HCT116 (cell line): Measurements from ENCODE around the gene ACSS1. TPM values are rescaled to one million over a fixed set of nuclear protein-coding genes. Genes with fewer than 3 reads are reported as not detected.

Experiments
- ATAC-seq: fragments of 200-7000 bp; cut with Tn5 transposase; 2 replicates; pipeline ENCODE4 v1.9.1; 2020; ENCODE audit warnings: mild to moderate bottlenecking, moderate library complexity
- BruUV-seq: library from RNA; stranded (reverse); fragments of 400-500 nt; replicated peaks from 2 replicates; lab custom pipeline; 2021; lab: Mats Ljungman, UMichigan
- CTCF ChIA-PET: fragments of 300-600 bp; sonication (Branson Sonifier 250); formaldehyde crosslinking; loops from one replicate; lab custom pipeline; 2021; ENCODE audit warnings: antibody characterized with exemption; lab: Charles Lee
- POLR2A ChIA-PET: fragments of 300-600, 350-600 bp; sonication (Branson Sonifier 250); formaldehyde crosslinking; loops from one replicate; lab custom pipeline; 2021; ENCODE audit warnings: antibody characterized with exemption; lab: Charles Lee
- RAD21 ChIA-PET, 2 experiments: fragments of 300-600 bp; sonication (Branson Sonifier 250); formaldehyde crosslinking; loops; one replicate each; lab custom pipeline; 2023; ENCODE audit warnings: low total read pairs in 2 of 2; ENCODE audit not compliant: uncharacterized antibody in 2 of 2, unreplicated experiment in 2 of 2, low non-redundant PET in 1 of 2; lab: Charles Lee
- DNase-seq: peaks from one replicate; pipeline ENCODE4 v3.0.0-alpha.2; 2010; ENCODE audit warnings: low read depth, low spot score
- H2AFZ ChIP-seq: fragments of 200-600 bp; shearing (Covaris generic), sonication (generic); 2 replicates; pipeline ENCODE4 v1.6.1; 2017; ENCODE audit warnings: low read depth, mixed run types, mixed read lengths, antibody characterized with exemption, low read length; ENCODE audit not compliant: poor library complexity, severe bottlenecking
- H3K27ac ChIP-seq: 2 replicates; pipeline ENCODE4 v1.5.1; 2012; ENCODE audit warnings: low read depth, low read length
- H3K27me3 ChIP-seq: fragments of 200-600 bp; sonication (generic); 2 replicates; pipeline ENCODE4 v1.6.1; 2016; ENCODE audit warnings: mixed run types, low read length, mixed read lengths; ENCODE audit not compliant: insufficient read depth
- H3K36me3 ChIP-seq, 2 experiments: fragments of 200-500 bp in 1 of 2; fragments of 200-600 bp in 1 of 2; sonication (Bioruptor generic) in 1 of 2; sonication (generic) in 1 of 2; 2 replicates each; pipeline versions ENCODE4 v1.5.1 to v1.6.1; 2014 to 2016; ENCODE audit warnings: low read length in 2 of 2, inconsistent platforms in 1 of 2, mixed read lengths in 1 of 2, mixed run types in 1 of 2; ENCODE audit not compliant: insufficient read depth in 2 of 2, control insufficient read depth in 1 of 2
- H3K4me1 ChIP-seq, 2 experiments: fragments of 200-600 bp in 1 of 2; sonication (generic) in 1 of 2; 2 replicates each; pipeline versions ENCODE4 v1.5.1 to v1.6.1; 2012 to 2017; ENCODE audit warnings: low read length in 2 of 2, inconsistent platforms in 1 of 2, mild to moderate bottlenecking in 1 of 2, mixed read lengths in 1 of 2, mixed run types in 1 of 2, moderate library complexity in 1 of 2; ENCODE audit not compliant: insufficient read depth in 2 of 2, control insufficient read depth in 1 of 2
- H3K4me2 ChIP-seq: fragments of 200-600 bp; sonication (generic); 2 replicates; pipeline ENCODE4 v1.6.1; 2017; ENCODE audit warnings: mixed run types, low read length, mixed read lengths
- H3K4me3 ChIP-seq, 2 experiments: fragments of 200-600 bp in 1 of 2; sonication (generic) in 1 of 2; replicated peaks in 1 of 2; 2 replicates each; pipeline ENCODE4 v1.5.1; 2011 to 2016; ENCODE audit warnings: low read length in 2 of 2, control low read depth in 1 of 2, low read depth in 1 of 2, mild to moderate bottlenecking in 1 of 2, mixed read lengths in 1 of 2, mixed run types in 1 of 2
- H3K79me2 ChIP-seq: fragments of 200-600 bp; sonication (generic); 2 replicates; pipeline ENCODE4 v1.6.1; 2017; ENCODE audit warnings: mild to moderate bottlenecking, mixed run types, low read length, moderate library complexity, mixed read lengths; ENCODE audit not compliant: insufficient read depth
- H3K9ac ChIP-seq: fragments of 200-600 bp; sonication (generic); 2 replicates; pipeline ENCODE4 v1.6.1; 2016; ENCODE audit warnings: low read length, mixed read lengths
- H3K9me2 ChIP-seq: fragments of 200-600 bp; sonication (generic), shearing (Covaris generic); 2 replicates; pipeline ENCODE4 v1.6.1; 2017; ENCODE audit warnings: mixed run types, mild to moderate bottlenecking, moderate library complexity; ENCODE audit not compliant: insufficient read depth
- H3K9me3 ChIP-seq, 2 experiments: fragments of 200-500 bp in 1 of 2; fragments of 200-600 bp in 1 of 2; sonication (Bioruptor generic) in 1 of 2; sonication (generic) in 1 of 2; 2 replicates each; pipeline ENCODE4 v1.6.1; 2014 to 2017; ENCODE audit warnings: low read length in 2 of 2, mixed read lengths in 2 of 2, inconsistent platforms in 1 of 2, low read depth in 1 of 2, mild to moderate bottlenecking in 1 of 2, mixed run types in 1 of 2, moderate library complexity in 1 of 2; ENCODE audit not compliant: control insufficient read depth in 1 of 2, insufficient read depth in 1 of 2
- H4K20me1 ChIP-seq: fragments of 200-600 bp; sonication (generic), shearing (Covaris generic); 2 replicates; pipeline ENCODE4 v1.6.1; 2017; ENCODE audit warnings: mixed run types, mild to moderate bottlenecking, moderate library complexity; ENCODE audit not compliant: insufficient read depth
- POLR2AphosphoS5 ChIP-seq: IDR thresholded peaks from 2 replicates; pipeline ENCODE4 v1.6.1; 2011; ENCODE audit warnings: mild to moderate bottlenecking, low read depth, low read length, moderate library complexity
- RAD21 ChIP-seq: IDR thresholded peaks from 2 replicates; pipeline ENCODE4 v1.6.1; 2012; ENCODE audit warnings: low read depth, mild to moderate bottlenecking
- SP1 ChIP-seq: IDR thresholded peaks from 2 replicates; pipeline ENCODE4 v1.6.1; 2012; ENCODE audit warnings: low read depth
- intact Hi-C: fragments of 100-400 bp; cut with micrococcal nuclease; formaldehyde crosslinking; loops from 2 replicates; pipeline ENCODE4 v1.10.0; 2022
- total RNA-seq: library from RNA; stranded (reverse); gene quantifications from one replicate; pipeline ENCODE4 v1.2.1, GENCODE V29; 2021; ENCODE audit not compliant: unreplicated experiment
- TF ChIP-seq, protein P1 (sequence below), 3 experiments: fragments of 200-600 bp in 1 of 3; sonication (generic) in 1 of 3; IDR thresholded peaks in 2 of 3; conservative IDR thresholded peaks in 1 of 3; 2 replicates each; pipeline ENCODE4 v1.5.1; 2012 to 2017; ENCODE audit warnings: low read depth in 2 of 3, low read length in 2 of 3, antibody characterized with exemption in 1 of 3, borderline replicate concordance in 1 of 3, control low read depth in 1 of 3, mild to moderate bottlenecking in 1 of 3, mixed read lengths in 1 of 3, mixed run types in 1 of 3, moderate library complexity in 1 of 3; ENCODE audit not compliant: insufficient read depth in 1 of 3

Gene ACSS1
- total RNA-seq, 1 experiment from 2014 or later = 0.27 TPM

DNA sequence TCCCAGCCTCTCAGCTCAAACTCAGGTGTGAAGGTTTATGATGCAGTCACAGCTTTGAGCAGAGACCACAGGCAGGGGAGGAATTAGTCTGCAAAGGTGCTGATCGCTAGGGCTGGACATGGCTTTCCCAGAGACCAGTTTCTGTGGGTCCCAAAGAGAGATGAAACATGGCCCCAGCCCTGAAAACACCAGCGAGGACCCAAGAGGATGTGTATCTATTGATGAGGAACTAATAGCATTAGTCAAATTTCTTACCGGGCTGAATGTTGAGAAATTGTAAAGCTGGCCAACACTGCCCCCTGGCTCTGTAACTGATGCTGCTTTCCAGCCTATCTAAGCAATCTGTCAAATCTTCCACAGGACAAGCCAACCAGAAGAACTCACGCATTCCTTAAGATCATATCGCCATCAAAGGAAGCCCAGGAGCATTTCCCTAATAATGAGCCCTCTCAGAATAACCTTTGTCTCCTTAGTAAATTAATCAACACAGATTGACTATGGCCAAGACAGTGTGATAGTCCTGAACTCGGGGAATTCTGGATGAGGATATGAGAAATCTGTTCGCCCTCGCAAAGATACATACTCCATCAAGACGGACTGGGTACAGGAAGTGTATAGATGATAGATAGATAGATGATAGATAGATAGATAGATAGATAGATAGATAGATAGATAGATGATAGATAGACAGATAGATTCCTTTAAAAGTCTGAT lies 7.8 kb upstream of the ACSS1 start:
- ChIA-PET POLR2A (no interaction called here), CTCF (interaction anchor here (1.2 to 5.4 kb wide), 3 partner anchors 20 to 135 kb away, joined by 4 to 31 read pairs (median 4); no protein-coding TSS in a partner anchor), RAD21 (interaction anchor here (0.8 to 1.0 kb wide), 2 partner anchors 71 to 72 kb away, joined by 3 to 4 read pairs; no protein-coding TSS in a partner anchor)
- Histone ChIP-seq H3K36me3 (no peaks in the 10 kb centered on the region), H3K9me3 (no peaks in the 10 kb centered on the region), H3K4me3 (no peak overlapping the region), H3K9ac (no peak overlapping the region), H3K4me1 (no peaks in the 10 kb centered on the region), H3K27me3 (peaks cover 64% of the 10 kb centered on the region), H4K20me1 (no peaks in the 10 kb centered on the region), H3K4me2 (no peak overlapping the region), H3K27ac (no peak overlapping the region), H2AFZ (no peak overlapping the region), H3K79me2 (no peaks in the 10 kb centered on the region), H3K9me2 (no peaks in the 10 kb centered on the region)
- ATAC-seq (peak; percentile 82), DNase-seq (peak; percentile 31)
- TF ChIP-seq RAD21 (peak; percentile 80), POLR2AphosphoS5 (no peak), SP1 (no peak)
- TF ChIP-seq, protein P1, sequence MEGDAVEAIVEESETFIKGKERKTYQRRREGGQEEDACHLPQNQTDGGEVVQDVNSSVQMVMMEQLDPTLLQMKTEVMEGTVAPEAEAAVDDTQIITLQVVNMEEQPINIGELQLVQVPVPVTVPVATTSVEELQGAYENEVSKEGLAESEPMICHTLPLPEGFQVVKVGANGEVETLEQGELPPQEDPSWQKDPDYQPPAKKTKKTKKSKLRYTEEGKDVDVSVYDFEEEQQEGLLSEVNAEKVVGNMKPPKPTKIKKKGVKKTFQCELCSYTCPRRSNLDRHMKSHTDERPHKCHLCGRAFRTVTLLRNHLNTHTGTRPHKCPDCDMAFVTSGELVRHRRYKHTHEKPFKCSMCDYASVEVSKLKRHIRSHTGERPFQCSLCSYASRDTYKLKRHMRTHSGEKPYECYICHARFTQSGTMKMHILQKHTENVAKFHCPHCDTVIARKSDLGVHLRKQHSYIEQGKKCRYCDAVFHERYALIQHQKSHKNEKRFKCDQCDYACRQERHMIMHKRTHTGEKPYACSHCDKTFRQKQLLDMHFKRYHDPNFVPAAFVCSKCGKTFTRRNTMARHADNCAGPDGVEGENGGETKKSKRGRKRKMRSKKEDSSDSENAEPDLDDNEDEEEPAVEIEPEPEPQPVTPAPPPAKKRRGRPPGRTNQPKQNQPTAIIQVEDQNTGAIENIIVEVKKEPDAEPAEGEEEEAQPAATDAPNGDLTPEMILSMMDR (IDR thresholded peaks at IDR 0.05 in 2 of 3, conservative IDR thresholded peaks at IDR 0.05 in 1 of 3; ENCODE audit: borderline replicate concordance in 1 of 3, insufficient read depth in 1 of 3, low read depth in 2 of 3, low read length in 2 of 3) = peak; percentile 61 to 75 (median 74)
- intact Hi-C loops = loop anchor here (1.0 to 10.0 kb wide), 2 partner anchors 71 to 329 kb away; partner anchors contain the start of gene ABHD12
- BruUV-seq = no TSS peak
